PFSK-1 (cell line): Measurements from ENCODE around the gene CASS4.

ENCODE experiments used
- FOXP2 ChIP-seq: optimal IDR thresholded peaks from 2 replicates; pipeline ENCODE3; 2011; ENCODE audit warnings: borderline replicate concordance, control low read depth, inconsistent platforms; ENCODE audit not compliant: insufficient read depth; ENCODE audit errors: extremely low read length, extremely low read depth
- POLR2AphosphoS5 ChIP-seq: IDR thresholded peaks from 2 replicates; pipeline ENCODE4 v1.6.1; 2012; ENCODE audit warnings: low read depth, mild to moderate bottlenecking, control low read depth, low read length, moderate library complexity
- SIN3A ChIP-seq: IDR thresholded peaks from 2 replicates; pipeline ENCODE4 v1.6.1; 2012; ENCODE audit warnings: mild to moderate bottlenecking, low read length, moderate library complexity, borderline replicate concordance; ENCODE audit not compliant: insufficient read depth
- TAF1 ChIP-seq: IDR thresholded peaks from 2 replicates; pipeline ENCODE4 v1.6.1; 2012; ENCODE audit warnings: low read length, control low read depth, borderline replicate concordance; ENCODE audit not compliant: insufficient read depth
- TF ChIP-seq, protein P1 (sequence below), 2 experiments: IDR thresholded peaks; 2 replicates each; pipeline versions ENCODE4 v1.6.1 to v1.8.0; 2011 to 2012; ENCODE audit warnings: low read depth in 2 of 2, low read length in 2 of 2, control low read depth in 1 of 2, inconsistent platforms in 1 of 2, mild to moderate bottlenecking in 1 of 2, moderate library complexity in 1 of 2; ENCODE audit not compliant: insufficient read depth in 1 of 2

GRCh38 chr20:56447227-56447626 lies 35.2 kb downstream of the CASS4 start:
- TF ChIP-seq TAF1 (no peak), SIN3A (no peak), POLR2AphosphoS5 (no peak), FOXP2 (no peak)
- TF ChIP-seq, protein P1, sequence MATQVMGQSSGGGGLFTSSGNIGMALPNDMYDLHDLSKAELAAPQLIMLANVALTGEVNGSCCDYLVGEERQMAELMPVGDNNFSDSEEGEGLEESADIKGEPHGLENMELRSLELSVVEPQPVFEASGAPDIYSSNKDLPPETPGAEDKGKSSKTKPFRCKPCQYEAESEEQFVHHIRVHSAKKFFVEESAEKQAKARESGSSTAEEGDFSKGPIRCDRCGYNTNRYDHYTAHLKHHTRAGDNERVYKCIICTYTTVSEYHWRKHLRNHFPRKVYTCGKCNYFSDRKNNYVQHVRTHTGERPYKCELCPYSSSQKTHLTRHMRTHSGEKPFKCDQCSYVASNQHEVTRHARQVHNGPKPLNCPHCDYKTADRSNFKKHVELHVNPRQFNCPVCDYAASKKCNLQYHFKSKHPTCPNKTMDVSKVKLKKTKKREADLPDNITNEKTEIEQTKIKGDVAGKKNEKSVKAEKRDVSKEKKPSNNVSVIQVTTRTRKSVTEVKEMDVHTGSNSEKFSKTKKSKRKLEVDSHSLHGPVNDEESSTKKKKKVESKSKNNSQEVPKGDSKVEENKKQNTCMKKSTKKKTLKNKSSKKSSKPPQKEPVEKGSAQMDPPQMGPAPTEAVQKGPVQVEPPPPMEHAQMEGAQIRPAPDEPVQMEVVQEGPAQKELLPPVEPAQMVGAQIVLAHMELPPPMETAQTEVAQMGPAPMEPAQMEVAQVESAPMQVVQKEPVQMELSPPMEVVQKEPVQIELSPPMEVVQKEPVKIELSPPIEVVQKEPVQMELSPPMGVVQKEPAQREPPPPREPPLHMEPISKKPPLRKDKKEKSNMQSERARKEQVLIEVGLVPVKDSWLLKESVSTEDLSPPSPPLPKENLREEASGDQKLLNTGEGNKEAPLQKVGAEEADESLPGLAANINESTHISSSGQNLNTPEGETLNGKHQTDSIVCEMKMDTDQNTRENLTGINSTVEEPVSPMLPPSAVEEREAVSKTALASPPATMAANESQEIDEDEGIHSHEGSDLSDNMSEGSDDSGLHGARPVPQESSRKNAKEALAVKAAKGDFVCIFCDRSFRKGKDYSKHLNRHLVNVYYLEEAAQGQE (IDR thresholded peaks at IDR 0.05; ENCODE audit: insufficient read depth in 1 of 2, low read depth in 2 of 2, low read length in 2 of 2) = no peak
